K562 (cell line): Measurements from ENCODE around the gene WDR47.
A peak's percentile ranks its signal among the peaks of the same experiment; 100 is the strongest.

Experiments
- CHD2 ChIP-seq: IDR thresholded peaks from 2 replicates; pipeline ENCODE4 v1.6.1; 2011; ENCODE audit warnings: low read depth, low read length
- MAZ ChIP-seq, 2 experiments: fragments of 450-650 bp in 1 of 2; sonication (generic) in 1 of 2; formaldehyde crosslinking; IDR thresholded peaks in 1 of 2; conservative IDR thresholded peaks in 1 of 2; 2 replicates each; pipeline versions ENCODE4 v1.4.0 to v1.5.0; 2020; ENCODE audit warnings: mild to moderate bottlenecking in 1 of 2, missing genetic modification reagents in 1 of 2
- PML ChIP-seq: IDR thresholded peaks from 2 replicates; pipeline ENCODE4 v1.6.1; 2012; ENCODE audit warnings: low read length, inconsistent platforms
- POLR2AphosphoS2 ChIP-seq: IDR thresholded peaks from 2 replicates; pipeline ENCODE4 v1.6.1; 2012; ENCODE audit warnings: low read length, improper control_type of control experiment
- POLR2AphosphoS5 ChIP-seq: IDR thresholded peaks from 2 replicates; pipeline ENCODE4 v1.6.1; 2011; ENCODE audit warnings: mild to moderate bottlenecking, low read depth, low read length, moderate library complexity; ENCODE audit not compliant: control insufficient read depth, insufficient read depth
- RCOR1 ChIP-seq, 2 experiments: IDR thresholded peaks; 2 replicates each; pipeline ENCODE4 v1.6.1; 2012; ENCODE audit warnings: low read depth in 2 of 2, low read length in 2 of 2, borderline replicate concordance in 1 of 2, improper control_type of control experiment in 1 of 2
- YY1 ChIP-seq, 3 experiments: IDR thresholded peaks; 2 replicates each; pipeline ENCODE4 v1.6.1; 2011; ENCODE audit warnings: low read length in 2 of 3, mild to moderate bottlenecking in 2 of 3, moderate library complexity in 2 of 3, borderline replicate concordance in 1 of 3, control low read depth in 1 of 3, low read depth in 1 of 3; ENCODE audit not compliant: insufficient read depth in 3 of 3, insufficient replicate concordance in 2 of 3, control insufficient read depth in 1 of 3, insufficient read length in 1 of 3; ENCODE audit errors: extremely low read depth in 1 of 3
- ZKSCAN1 ChIP-seq: fragments of 150-350 bp; IDR thresholded peaks from 2 replicates; pipeline ENCODE4 v1.6.1; 2016; ENCODE audit warnings: low read depth, low read length
- ZNF263 ChIP-seq: sonication (generic); formaldehyde crosslinking; IDR thresholded peaks from 2 replicates; pipeline ENCODE4 v1.8.0; 2022; ENCODE audit warnings: mild to moderate bottlenecking, missing genetic modification reagents, borderline replicate concordance
- TF ChIP-seq, protein P1 (sequence below), 3 experiments: IDR thresholded peaks in 2 of 3; conservative IDR thresholded peaks in 1 of 3; 2 replicates each; pipeline ENCODE4 v1.5.1; 2011 to 2012; ENCODE audit warnings: low read length in 3 of 3, mild to moderate bottlenecking in 3 of 3, control low read depth in 2 of 3, improper control_type of control experiment in 1 of 3, inconsistent platforms in 1 of 3, low read depth in 1 of 3, mixed read lengths in 1 of 3, moderate library complexity in 1 of 3; ENCODE audit not compliant: insufficient read depth in 2 of 3
- TF ChIP-seq, protein P2 (sequence below): fragments of 250-450 bp; sonication (Bioruptor Pico); IDR thresholded peaks from 2 replicates; pipeline ENCODE4 v1.8.0; 2022; ENCODE audit warnings: inconsistent platforms
- TF ChIP-seq, protein P3 (sequence below): sonication (generic); formaldehyde crosslinking; IDR thresholded peaks from 2 replicates; pipeline ENCODE4 v1.5.0; 2020; ENCODE audit warnings: missing genetic modification reagents

DNA sequence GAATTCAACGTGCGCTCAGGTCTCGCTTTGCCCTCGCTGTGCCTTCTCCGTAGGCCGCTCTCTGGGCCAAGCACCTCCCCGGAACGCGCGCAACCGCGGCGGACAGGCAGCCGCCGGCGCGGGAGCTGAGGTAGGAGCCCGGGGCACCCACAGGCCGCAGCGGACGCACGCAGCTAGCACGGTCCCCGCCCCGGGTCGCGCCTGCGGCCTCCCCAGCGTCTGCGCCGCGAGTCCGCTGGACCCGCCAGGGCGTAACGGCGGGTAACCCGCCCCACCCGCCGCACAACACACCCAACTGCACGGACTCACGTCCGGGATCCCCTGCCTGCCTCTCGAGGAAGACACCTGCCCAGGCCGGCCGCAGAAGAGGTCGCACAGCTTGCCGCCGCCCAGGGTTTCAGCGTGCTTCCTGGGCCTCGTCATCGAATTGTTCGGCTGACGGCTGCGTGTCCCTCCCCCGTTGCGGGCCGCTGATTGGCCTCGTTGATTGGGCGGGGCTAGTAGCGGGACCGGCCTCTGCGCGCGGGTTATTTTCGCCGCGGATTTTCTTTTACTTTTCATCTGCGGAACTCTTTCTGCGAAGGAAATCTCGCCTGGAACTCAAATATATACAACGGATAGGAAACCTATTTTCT, 78.7 kb downstream of the WDR47 start, which contains the start of gene CLCC1:
- TF ChIP-seq PML (peak; percentile 80; the same call in 1 of the 2 replicates), ZNF263 (CRISPR knock-in tag) (peak; percentile 44; the same call in 1 of the 2 replicates), RCOR1 (IDR thresholded peaks at IDR 0.05; ENCODE audit: borderline replicate concordance in 1 of 2, low read depth in 2 of 2, low read length in 2 of 2) (peak; percentile 11 to 71; a peak in 2 of 4 replicates), YY1 (IDR thresholded peaks at IDR 0.05; ENCODE audit: borderline replicate concordance in 1 of 3, control insufficient read depth in 1 of 3, extremely low read depth in 1 of 3, insufficient read depth in 3 of 3, insufficient read length in 1 of 3, insufficient replicate concordance in 2 of 3, low read depth in 1 of 3, low read length in 2 of 3) (peak in 1 of 3 experiments; percentile 48), ZKSCAN1 (peak; percentile 74; the same call in 1 of the 2 replicates), POLR2AphosphoS2 (no peak), MAZ (CRISPR knock-in tag; conservative IDR thresholded peaks at IDR 0.05 in 1 of 2, IDR thresholded peaks at IDR 0.05 in 1 of 2) (peak; percentile 63 to 83), POLR2AphosphoS5 (peak; percentile 93), CHD2 (no peak)
- TF ChIP-seq, protein P1, sequence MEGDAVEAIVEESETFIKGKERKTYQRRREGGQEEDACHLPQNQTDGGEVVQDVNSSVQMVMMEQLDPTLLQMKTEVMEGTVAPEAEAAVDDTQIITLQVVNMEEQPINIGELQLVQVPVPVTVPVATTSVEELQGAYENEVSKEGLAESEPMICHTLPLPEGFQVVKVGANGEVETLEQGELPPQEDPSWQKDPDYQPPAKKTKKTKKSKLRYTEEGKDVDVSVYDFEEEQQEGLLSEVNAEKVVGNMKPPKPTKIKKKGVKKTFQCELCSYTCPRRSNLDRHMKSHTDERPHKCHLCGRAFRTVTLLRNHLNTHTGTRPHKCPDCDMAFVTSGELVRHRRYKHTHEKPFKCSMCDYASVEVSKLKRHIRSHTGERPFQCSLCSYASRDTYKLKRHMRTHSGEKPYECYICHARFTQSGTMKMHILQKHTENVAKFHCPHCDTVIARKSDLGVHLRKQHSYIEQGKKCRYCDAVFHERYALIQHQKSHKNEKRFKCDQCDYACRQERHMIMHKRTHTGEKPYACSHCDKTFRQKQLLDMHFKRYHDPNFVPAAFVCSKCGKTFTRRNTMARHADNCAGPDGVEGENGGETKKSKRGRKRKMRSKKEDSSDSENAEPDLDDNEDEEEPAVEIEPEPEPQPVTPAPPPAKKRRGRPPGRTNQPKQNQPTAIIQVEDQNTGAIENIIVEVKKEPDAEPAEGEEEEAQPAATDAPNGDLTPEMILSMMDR (IDR thresholded peaks at IDR 0.05 in 2 of 3, conservative IDR thresholded peaks at IDR 0.05 in 1 of 3; ENCODE audit: insufficient read depth in 2 of 3, low read depth in 1 of 3, low read length in 3 of 3) = no peak
- TF ChIP-seq, protein P2, sequence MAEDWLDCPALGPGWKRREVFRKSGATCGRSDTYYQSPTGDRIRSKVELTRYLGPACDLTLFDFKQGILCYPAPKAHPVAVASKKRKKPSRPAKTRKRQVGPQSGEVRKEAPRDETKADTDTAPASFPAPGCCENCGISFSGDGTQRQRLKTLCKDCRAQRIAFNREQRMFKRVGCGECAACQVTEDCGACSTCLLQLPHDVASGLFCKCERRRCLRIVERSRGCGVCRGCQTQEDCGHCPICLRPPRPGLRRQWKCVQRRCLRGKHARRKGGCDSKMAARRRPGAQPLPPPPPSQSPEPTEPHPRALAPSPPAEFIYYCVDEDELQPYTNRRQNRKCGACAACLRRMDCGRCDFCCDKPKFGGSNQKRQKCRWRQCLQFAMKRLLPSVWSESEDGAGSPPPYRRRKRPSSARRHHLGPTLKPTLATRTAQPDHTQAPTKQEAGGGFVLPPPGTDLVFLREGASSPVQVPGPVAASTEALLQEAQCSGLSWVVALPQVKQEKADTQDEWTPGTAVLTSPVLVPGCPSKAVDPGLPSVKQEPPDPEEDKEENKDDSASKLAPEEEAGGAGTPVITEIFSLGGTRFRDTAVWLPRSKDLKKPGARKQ (CRISPR knock-in tag) = no peak
- TF ChIP-seq, protein P3, sequence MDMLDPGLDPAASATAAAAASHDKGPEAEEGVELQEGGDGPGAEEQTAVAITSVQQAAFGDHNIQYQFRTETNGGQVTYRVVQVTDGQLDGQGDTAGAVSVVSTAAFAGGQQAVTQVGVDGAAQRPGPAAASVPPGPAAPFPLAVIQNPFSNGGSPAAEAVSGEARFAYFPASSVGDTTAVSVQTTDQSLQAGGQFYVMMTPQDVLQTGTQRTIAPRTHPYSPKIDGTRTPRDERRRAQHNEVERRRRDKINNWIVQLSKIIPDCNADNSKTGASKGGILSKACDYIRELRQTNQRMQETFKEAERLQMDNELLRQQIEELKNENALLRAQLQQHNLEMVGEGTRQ = no peak
